ENCODE results near the gene LBHD2. TPM values are rescaled to one million over a fixed set of nuclear protein-coding genes. Genes with fewer than 3 reads are reported as not detected.

LBHD2 gene
- total and polyA plus RNA-seq, 8 donors = not detected

GRCh38 chr14:103078420-103078749, 5.6 kb upstream of the LBHD2 start:
- H3K36me3 ChIP-seq = no peaks in the 10 kb centered on the region
- peaks cover 3 to 16% of the 10 kb centered on the region in 2 donors for H3K4me1 ChIP-seq
- H3K4me3 ChIP-seq = no peak overlapping the region
- H3K9me3 ChIP-seq = no peaks in the 10 kb centered on the region
- peak; percentile 67 to 91 (median 85) for DNase-seq
- peak; percentile 74 for TF ChIP-seq CTCF (IDR thresholded peaks at IDR 0.05)
- peak; percentile 58 for ATAC-seq
- intact Hi-C loops (cut with DNase I) = no loop called here
- peaks cover 0 to 32% of the 10 kb centered on the region in 2 donors for H3K27me3 ChIP-seq
- H3K27ac ChIP-seq = no peak overlapping the region

GRCh38 chr14:103078860-103079587, 5.0 kb upstream of the LBHD2 start:
- no peak for DNase-seq
- Histone ChIP-seq H3K27me3 (peaks cover 2 to 38% of the 10 kb centered on the region in 2 donors), H3K9me3 (no peaks in the 10 kb centered on the region), H3K36me3 (no peaks in the 10 kb centered on the region), H3K4me3 (no peak overlapping the region), H3K4me1 (peaks cover 3 to 16% of the 10 kb centered on the region in 2 donors), H3K27ac (no peak overlapping the region)
- no peak for ATAC-seq
- TF ChIP-seq CTCF (IDR thresholded peaks at IDR 0.05) = no peak
- intact Hi-C loops (cut with DNase I) = no loop called here

- no peak overlapping the region for H3K4me3 ChIP-seq
- H3K27me3 ChIP-seq = peaks cover 18 to 55% of the 10 kb centered on the region in 2 donors
- H3K27ac ChIP-seq = no peak overlapping the region
- no peak for TF ChIP-seq CTCF (IDR thresholded peaks at IDR 0.05)
- ATAC-seq (no peak), DNase-seq (no peak)
- no peaks in the 10 kb centered on the region for H3K9me3 ChIP-seq
- no peaks in the 10 kb centered on the region for H3K4me1 ChIP-seq
- H3K36me3 ChIP-seq = no peaks in the 10 kb centered on the region
- intact Hi-C loops (cut with DNase I) = loop anchor here in 1 of 2 donors (5.0 kb wide), 1 partner anchor 210 kb away; no protein-coding TSS in a partner anchor
Measured at GRCh38 chr14:103081951-103082350, 2.1 kb upstream of the LBHD2 start.

- Histone ChIP-seq H3K27me3 (peaks cover 18 to 65% of the 10 kb centered on the region in 2 donors), H3K36me3 (no peaks in the 10 kb centered on the region), H3K27ac (no peak overlapping the region), H3K4me3 (no peak overlapping the region), H3K9me3 (no peaks in the 10 kb centered on the region), H3K4me1 (no peaks in the 10 kb centered on the region)
- DNase-seq (peak in 1 of 4 donors; percentile 78), ATAC-seq (no peak)
- no peak for TF ChIP-seq CTCF (IDR thresholded peaks at IDR 0.05)
- intact Hi-C loops (cut with DNase I) = no loop called here
Measured at GRCh38 chr14:103085106-103086091, 1.4 kb downstream of the LBHD2 start.
